ENCODE data around the gene DAPP1.

Gene DAPP1

DNA sequence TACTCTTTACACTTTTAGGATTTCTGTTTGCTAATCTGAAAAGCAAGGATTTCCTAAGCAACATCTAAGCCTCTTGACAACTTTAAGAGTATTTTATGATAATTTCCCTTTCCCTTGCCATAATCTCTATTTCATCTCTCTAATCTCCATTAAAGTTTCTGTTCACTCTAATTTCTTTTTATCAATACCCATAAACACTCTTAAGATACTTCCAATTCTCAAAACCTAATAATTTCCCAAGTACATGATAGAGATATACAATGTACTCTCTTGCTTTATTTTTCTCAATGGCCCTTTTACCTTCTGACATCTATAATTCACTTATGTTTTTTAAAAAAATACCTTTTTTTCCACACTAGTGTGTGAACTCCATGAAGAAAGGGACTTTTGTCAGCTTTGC is 26.8 kb downstream of the DAPP1 start:
- TF ChIP-seq CTCF (IDR thresholded peaks at IDR 0.05; ENCODE audit: low read length) (no peak), EZH2 (IDR thresholded peaks at IDR 0.05; ENCODE audit: borderline replicate concordance, low read length) (no peak)
- Histone ChIP-seq H3K36me3 (ENCODE audit: insufficient read depth, low read length) (peaks cover 51% of the 10 kb centered on the region), H3K9me3 (ENCODE audit: low read length) (no peaks in the 10 kb centered on the region), H4K20me1 (ENCODE audit: insufficient read depth, low read length) (no peaks in the 10 kb centered on the region), H3K27ac (ENCODE audit: low read depth, low read length, poor library complexity, severe bottlenecking) (no peak overlapping the region), H3F3A (ENCODE audit: insufficient read depth, low read length) (0 out of 2 replicates have a peak, but pooled peaks cover 5% of the 10 kb centered on the region), H3K4me1 (ENCODE audit: insufficient read depth, low read length, severe bottlenecking) (peaks cover 44% of the 10 kb centered on the region), H3K9ac (ENCODE audit: low read length) (no peak overlapping the region), H3K4me3 (ENCODE audit: low read depth, low read length, poor library complexity, severe bottlenecking) (no peak overlapping the region), H3K79me2 (ENCODE audit: insufficient read depth, low read length) (no peaks in the 10 kb centered on the region), H3K9me2 (ENCODE audit: low read depth, low read length) (no peaks in the 10 kb centered on the region), H3K27me3 (ENCODE audit: insufficient read depth, low read length) (no peaks in the 10 kb centered on the region), H3K4me2 (ENCODE audit: low read length) (no peak overlapping the region), H2AFZ (ENCODE audit: low read length) (no peak overlapping the region)

DNA sequence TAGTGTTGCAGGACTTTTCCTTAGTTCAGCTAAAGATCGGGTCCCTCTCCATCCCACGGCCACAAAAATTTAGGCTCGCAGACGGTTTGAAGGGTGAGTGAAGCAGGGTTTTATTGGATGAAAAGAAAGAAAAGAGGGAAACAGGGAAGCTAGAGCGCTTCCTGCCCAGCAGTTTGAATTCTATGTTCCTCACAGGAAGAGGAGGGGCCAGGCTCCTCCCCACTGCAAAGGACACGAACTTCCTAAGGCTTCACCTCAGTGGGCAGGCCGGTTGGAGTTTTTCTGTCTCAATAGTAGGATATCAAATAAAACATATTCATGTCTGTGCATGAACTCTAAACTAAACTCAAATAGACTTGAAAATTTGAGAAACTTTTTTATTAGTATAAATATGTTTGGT is 27.4 kb downstream of the DAPP1 start:
- H3K79me2 ChIP-seq (ENCODE audit: insufficient read depth, low read length), result no peaks in the 10 kb centered on the region
- H3K27ac ChIP-seq (ENCODE audit: low read depth, low read length, poor library complexity, severe bottlenecking), result no peak overlapping the region
- H3K9me3 ChIP-seq (ENCODE audit: low read length), result no peaks in the 10 kb centered on the region
- no peak overlapping the region for H3K4me3 ChIP-seq (ENCODE audit: low read depth, low read length, poor library complexity, severe bottlenecking)
- H3K9ac ChIP-seq (ENCODE audit: low read length), result no peak overlapping the region
- H3K9me2 ChIP-seq (ENCODE audit: low read depth, low read length), result no peaks in the 10 kb centered on the region
- no peak for TF ChIP-seq EZH2 (IDR thresholded peaks at IDR 0.05; ENCODE audit: borderline replicate concordance, low read length)
- peaks cover 44% of the 10 kb centered on the region for H3K4me1 ChIP-seq (ENCODE audit: insufficient read depth, low read length, severe bottlenecking)
- no peak overlapping the region for H3K4me2 ChIP-seq (ENCODE audit: low read length)
- H3F3A ChIP-seq (ENCODE audit: insufficient read depth, low read length), result 0 out of 2 replicates have a peak, but pooled peaks cover 5% of the 10 kb centered on the region
- no peak overlapping the region for H2AFZ ChIP-seq (ENCODE audit: low read length)
- no peaks in the 10 kb centered on the region for H3K27me3 ChIP-seq (ENCODE audit: insufficient read depth, low read length)
- no peaks in the 10 kb centered on the region for H4K20me1 ChIP-seq (ENCODE audit: insufficient read depth, low read length)
- H3K36me3 ChIP-seq (ENCODE audit: insufficient read depth, low read length), result peaks cover 45% of the 10 kb centered on the region

GRCh38 chr4:99845179-99845578 is 28.6 kb downstream of the DAPP1 start:
- no peak overlapping the region for H3K4me3 ChIP-seq (ENCODE audit: low read depth, low read length, poor library complexity, severe bottlenecking)
- no peak overlapping the region for H3K4me2 ChIP-seq (ENCODE audit: low read length)

More at GRCh38 chr4:99845179-99845578, 28.6 kb downstream of the DAPP1 start:
- H4K20me1 ChIP-seq (ENCODE audit: insufficient read depth, low read length), result no peaks in the 10 kb centered on the region
- no peaks in the 10 kb centered on the region for H3K27me3 ChIP-seq (ENCODE audit: insufficient read depth, low read length)
- TF ChIP-seq EZH2 (IDR thresholded peaks at IDR 0.05; ENCODE audit: borderline replicate concordance, low read length) (no peak), CTCF (IDR thresholded peaks at IDR 0.05; ENCODE audit: low read length) (no peak)
- H2AFZ ChIP-seq (ENCODE audit: low read length), result no peak overlapping the region
- H3K9ac ChIP-seq (ENCODE audit: low read length), result no peak overlapping the region
- no peaks in the 10 kb centered on the region for H3K9me3 ChIP-seq (ENCODE audit: low read length)
- peaks cover 44% of the 10 kb centered on the region for H3K4me1 ChIP-seq (ENCODE audit: insufficient read depth, low read length, severe bottlenecking)
- peak overlapping the region; percentile 82 for H3K27ac ChIP-seq (ENCODE audit: low read depth, low read length, poor library complexity, severe bottlenecking)
- H3K36me3 ChIP-seq (ENCODE audit: insufficient read depth, low read length), result peaks cover 44% of the 10 kb centered on the region
- H3F3A ChIP-seq (ENCODE audit: insufficient read depth, low read length), result 0 out of 2 replicates have a peak, but pooled peaks cover 5% of the 10 kb centered on the region
- no peaks in the 10 kb centered on the region for H3K9me2 ChIP-seq (ENCODE audit: low read depth, low read length)
- no peaks in the 10 kb centered on the region for H3K79me2 ChIP-seq (ENCODE audit: insufficient read depth, low read length)

Data from OCI-LY1 (cell line).